AG08396 (cell line): ENCODE data around the gene RIBC2.
"Not testable (repeated sequence)": the region's sequence is repeated elsewhere in the genome, so short reads cannot be mapped to it uniquely, and the experiment has no call there.

Experiments
- DNase-seq: peaks from one replicate; pipeline ENCODE4 v3.0.0; 2012; ENCODE audit warnings: low spot score, mixed read lengths

RIBC2 gene

GRCh38 chr22:45449442-45449841, 35.9 kb downstream of the RIBC2 start:
- DNase-seq, result not testable (repeated sequence)

GRCh38 chr22:45450101-45450785, 36.8 kb downstream of the RIBC2 start:
- no peak for DNase-seq

- peak; percentile 78 for DNase-seq
Measured at GRCh38 chr22:45450921-45451651, 37.6 kb downstream of the RIBC2 start.

- DNase-seq, result no peak
Measured at GRCh38 chr22:45451972-45452371, 38.5 kb downstream of the RIBC2 start.

- peak; percentile 46 for DNase-seq
Measured at GRCh38 chr22:45452565-45453379, 39.3 kb downstream of the RIBC2 start.

GRCh38 chr22:45453764-45454163, 40.3 kb downstream of the RIBC2 start:
- no peak for DNase-seq

GRCh38 chr22:45454275-45454674, 40.8 kb downstream of the RIBC2 start:
- peak; percentile 45 for DNase-seq

GRCh38 chr22:45455212-45455611, 41.7 kb downstream of the RIBC2 start:
- DNase-seq, result no peak

- DNase-seq, result peak; percentile 3
Measured at GRCh38 chr22:45455621-45456020, 42.1 kb downstream of the RIBC2 start.

- DNase-seq, result no peak
Measured at GRCh38 chr22:45456811-45457210, 43.3 kb downstream of the RIBC2 start.

- no peak for DNase-seq
Measured at GRCh38 chr22:45458532-45458931, 45.0 kb downstream of the RIBC2 start.

GRCh38 chr22:45459235-45459634, 45.7 kb downstream of the RIBC2 start:
- no peak for DNase-seq

- DNase-seq, result no peak
Measured at GRCh38 chr22:45460288-45461109, 47.0 kb downstream of the RIBC2 start.

GRCh38 chr22:45462034-45462655, 48.7 kb downstream of the RIBC2 start:
- no peak for DNase-seq

GRCh38 chr22:45463691-45464090, 50.2 kb downstream of the RIBC2 start:
- DNase-seq, result not testable (repeated sequence)

- DNase-seq, result no peak
Measured at GRCh38 chr22:45465633-45466032, 52.1 kb downstream of the RIBC2 start.

- peak; percentile 58 for DNase-seq
Measured at GRCh38 chr22:45468872-45469271, 55.4 kb downstream of the RIBC2 start.

GRCh38 chr22:45469281-45470073, 56.0 kb downstream of the RIBC2 start:
- no peak for DNase-seq

- DNase-seq, result no peak
Measured at GRCh38 chr22:45470871-45471270, 57.4 kb downstream of the RIBC2 start.

- no peak for DNase-seq
Measured at GRCh38 chr22:45472426-45472825, 58.9 kb downstream of the RIBC2 start.
